VCaP (cell line): ENCODE measurements around the gene USP49.
A peak's percentile ranks its signal among the peaks of the same experiment; 100 is the strongest.

Experiments
- H3K27ac ChIP-seq: fragments of 450-650 bp; 2 replicates; pipeline ENCODE4 v1.5.1; 2017
- CTCF ChIP-seq: fragments of 450-650 bp; conservative IDR thresholded peaks from 2 replicates; pipeline ENCODE4 v1.5.1; 2017; ENCODE audit warnings: mild to moderate bottlenecking, moderate library complexity

Gene USP49

GRCh38 chr6:41895300-41896233 is at the start of gene USP49:
Gene USP49, minus strand, starts transcription at chr6:41895375. Its CDS starts 88,392 bp downstream, at chr6:41806983.
- peak within 1 kb of the TSS; percentile 65 for H3K27ac ChIP-seq

GRCh38 chr6:41943456-41943855 is 48.3 kb upstream of the USP49 start:
- no peak overlapping the region for H3K27ac ChIP-seq
- TF ChIP-seq CTCF = no peak

More at GRCh38 chr6:41895300-41896233, at the start of gene USP49:
- no peak for TF ChIP-seq CTCF

- peak overlapping the region; percentile 62 for H3K27ac ChIP-seq
These were observed 47.7 kb upstream of the USP49 start for GRCh38 chr6:41942882-41943281.

GRCh38 chr6:41942067-41942851 is 47.1 kb upstream of the USP49 start:
- H3K27ac ChIP-seq = peak overlapping the region; percentile 62
- no peak for TF ChIP-seq CTCF

GRCh38 chr6:41941280-41942066 is 46.3 kb upstream of the USP49 start, which contains the start of gene CCND3:
Gene CCND3, minus strand, starts transcription at chr6:41941808. Its CDS starts 159 bp downstream, at chr6:41941649.
- peak within 1 kb of the TSS; percentile 62 for H3K27ac ChIP-seq
- no peak for TF ChIP-seq CTCF

- no peak for TF ChIP-seq CTCF
- H3K27ac ChIP-seq = peak overlapping the region; percentile 62
These were observed 45.6 kb upstream of the USP49 start for GRCh38 chr6:41940759-41941279.
